ENCODE data around the gene ABLIM2.

Gene ABLIM2

DNA sequence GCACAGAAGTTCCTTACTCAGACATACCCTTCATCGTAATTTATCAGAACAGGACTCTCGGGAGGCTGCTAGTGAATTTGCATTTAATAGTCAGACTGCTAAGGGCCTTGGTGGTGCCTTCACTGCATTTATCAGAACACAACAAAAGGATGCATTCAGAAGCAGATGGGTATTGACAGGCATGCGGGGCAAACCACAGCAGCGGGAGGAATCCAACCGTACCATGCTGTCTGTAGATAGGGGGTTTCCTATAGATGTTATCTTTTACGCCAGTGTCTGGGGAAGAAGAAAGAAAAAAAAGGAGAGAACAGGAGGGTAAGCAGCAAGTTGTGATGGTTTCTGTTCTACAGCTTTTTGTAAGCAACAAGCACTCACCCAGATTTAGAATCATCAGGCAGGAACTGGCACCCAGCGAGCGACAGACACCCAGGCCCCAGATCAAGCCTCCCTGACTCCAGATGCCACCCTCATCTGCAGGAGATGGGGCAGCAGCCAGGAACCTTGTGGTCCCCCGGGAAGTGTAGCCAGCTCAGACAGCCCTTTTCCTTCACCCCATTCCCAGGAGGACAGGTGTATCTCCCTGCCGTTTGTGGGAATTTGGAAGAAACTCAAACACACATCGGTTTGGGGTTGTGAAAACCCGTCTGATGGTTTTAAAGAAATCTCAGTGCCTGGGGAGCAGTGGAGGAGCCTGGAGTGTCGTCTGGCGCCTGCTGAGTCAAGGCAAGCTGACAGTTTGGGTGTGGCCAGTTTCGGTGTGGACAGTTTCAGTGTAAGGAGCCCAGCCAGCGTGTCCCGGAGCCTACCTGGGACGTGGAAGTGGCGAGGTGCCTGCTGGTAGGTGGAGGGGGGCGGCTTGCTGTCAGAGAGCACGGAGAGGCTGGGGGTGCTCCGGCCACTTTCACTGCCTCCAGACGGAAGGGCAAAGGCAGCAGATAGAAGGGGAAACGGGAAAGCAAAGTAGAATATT lies 138.9 kb downstream of the ABLIM2 start:
- DNase-seq, result no peak

DNA sequence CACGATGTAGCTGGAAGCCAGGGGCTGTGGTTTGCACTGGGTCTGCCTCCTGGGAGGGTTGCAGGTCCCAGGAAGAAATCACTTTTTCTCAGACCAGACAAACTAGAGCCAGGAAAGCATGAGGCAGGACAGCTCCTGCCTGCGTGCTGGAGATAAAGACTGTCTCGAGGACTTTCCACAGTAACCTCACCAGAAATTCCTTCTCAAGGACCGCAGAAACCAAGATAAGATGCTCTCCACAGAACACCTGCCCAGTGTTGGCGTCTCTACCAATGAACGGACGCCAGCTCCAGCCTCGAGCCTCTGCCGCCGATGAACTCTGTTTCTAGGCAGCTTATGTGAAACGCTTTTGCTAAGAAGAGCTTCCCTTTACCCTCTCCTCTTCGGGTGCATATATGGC lies 142.1 kb downstream of the ABLIM2 start:
- no peak for DNase-seq

DNA sequence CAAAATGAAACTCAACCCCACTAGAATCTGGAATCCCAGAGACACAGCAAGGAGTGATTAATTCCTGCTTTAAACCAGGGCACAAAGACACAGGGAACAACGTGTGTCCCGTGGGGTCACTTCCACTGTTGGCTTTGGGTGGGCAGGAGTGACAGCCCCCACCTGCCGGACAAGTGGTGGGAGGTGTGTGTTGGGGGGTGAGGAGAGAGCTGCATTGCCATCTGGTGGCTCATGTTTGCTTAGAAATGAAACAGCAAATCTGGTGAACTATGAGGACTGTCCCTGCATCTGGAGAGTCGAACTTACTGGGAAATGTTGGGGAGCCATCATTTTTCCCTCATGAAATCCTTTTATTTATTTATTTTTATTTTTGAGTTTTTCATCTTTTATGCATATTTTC lies 143.1 kb downstream of the ABLIM2 start:
- no peak for DNase-seq

DNA sequence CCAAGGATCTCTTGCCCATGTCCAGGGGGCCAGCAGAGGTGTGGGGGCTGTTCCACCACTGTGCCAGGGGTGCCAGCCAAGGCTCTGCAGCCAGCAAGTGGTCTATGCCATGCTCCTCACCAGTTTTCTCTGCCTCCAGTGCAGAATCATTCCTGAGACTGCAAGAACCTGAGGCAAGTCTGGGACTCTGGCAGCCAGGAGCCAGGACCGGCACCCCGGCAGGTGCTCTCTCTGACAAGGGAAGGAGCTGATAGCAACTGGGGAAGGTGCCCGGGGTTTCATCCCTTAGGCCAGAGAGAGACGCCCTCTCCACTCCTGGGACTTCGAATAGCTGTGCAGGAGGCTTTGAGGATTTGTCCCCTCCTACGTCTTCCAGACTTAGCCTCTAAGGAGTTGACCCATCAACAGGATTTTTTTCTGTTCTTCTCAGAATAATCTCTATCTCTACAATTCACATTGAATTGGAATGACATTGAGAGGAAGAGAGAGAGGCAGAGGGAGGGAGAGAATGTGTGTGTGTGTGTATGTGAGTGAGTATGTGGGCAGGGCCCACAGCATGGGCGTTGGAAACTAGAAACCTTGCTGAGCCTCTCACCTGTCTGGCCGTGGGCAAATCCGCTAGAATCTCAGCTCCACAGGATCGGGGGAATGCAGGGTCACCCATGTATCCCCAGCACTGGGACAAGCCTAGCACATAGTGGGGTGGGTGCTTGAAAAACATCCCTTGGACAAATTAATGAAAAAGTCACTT lies 144.5 kb downstream of the ABLIM2 start:
- no peak for DNase-seq

DNA sequence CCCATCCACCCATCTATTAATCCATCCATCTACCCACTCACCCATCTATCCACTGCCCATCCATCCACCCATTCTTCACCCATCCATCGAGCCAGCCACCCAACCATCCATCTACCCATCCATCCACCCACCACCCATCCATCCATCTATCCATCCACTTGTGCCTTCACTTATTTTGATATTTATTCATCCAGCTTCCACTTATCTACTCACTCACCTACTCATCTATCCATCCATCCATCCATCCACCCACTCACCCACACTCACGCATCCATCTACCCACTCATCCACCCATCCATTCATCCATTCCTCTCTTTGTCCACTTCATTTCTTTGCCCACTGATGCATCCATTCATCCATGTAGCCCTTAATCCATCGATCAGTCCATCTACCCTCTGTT lies 146.1 kb downstream of the ABLIM2 start:
- no peak for DNase-seq

DNA sequence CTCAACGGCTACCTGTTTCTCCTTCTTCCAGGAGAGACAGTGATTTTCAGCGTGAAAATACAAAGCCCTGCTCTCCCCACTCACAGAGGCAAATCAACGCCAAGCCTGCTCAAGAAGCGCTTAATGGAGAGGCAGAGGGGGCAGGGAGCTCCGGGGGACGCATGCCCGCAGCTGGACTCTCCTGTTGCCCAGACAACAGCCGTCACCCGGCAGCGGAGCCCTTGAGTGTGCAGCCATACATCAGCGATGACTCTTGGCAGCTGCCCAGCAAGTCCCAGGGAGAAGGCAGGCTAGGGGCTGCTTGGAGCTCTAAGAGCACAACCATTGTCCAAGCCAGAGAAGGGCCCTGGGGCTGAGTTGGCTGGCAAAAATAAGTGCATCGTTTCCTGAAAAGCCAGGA lies 148.0 kb downstream of the ABLIM2 start:
- DNase-seq, result no peak

DNA sequence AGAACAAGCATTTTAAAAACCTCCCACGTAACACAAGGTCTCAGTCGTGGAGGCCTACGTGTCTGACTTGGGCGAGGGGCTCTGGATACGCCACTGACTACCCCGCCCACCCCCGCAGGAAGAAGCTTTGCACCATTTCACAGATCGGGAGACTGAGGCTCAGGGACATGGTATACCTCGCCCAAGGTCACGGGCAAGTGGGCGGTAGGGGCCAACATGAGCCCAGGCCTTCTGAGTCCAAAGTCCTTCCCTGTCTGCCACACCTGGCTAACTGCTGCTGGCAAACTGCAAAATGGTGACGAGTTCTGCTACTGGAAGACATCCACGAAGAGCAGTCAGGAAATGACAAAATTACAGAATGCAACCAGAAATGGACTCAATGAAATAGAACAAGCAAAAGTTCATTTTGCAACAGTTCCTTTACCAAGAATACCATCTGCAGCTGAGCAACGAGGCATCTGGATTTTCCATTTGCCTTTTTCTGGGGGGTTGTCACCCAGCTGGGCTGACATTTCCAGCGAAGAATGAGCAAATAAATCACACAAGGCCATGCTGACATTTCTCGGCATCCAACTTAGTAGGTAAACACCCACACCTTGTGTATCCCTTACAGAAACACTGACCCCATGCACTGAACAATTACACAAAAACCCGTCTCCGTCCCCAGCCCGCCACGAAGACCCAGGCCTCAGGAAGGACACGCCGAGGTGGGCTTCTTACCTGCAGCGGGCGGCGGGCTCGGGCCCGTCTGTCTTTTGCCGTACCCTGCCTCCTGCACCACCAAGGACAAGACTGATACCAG lies 148.7 kb downstream of the ABLIM2 start:
- no peak for DNase-seq

DNA sequence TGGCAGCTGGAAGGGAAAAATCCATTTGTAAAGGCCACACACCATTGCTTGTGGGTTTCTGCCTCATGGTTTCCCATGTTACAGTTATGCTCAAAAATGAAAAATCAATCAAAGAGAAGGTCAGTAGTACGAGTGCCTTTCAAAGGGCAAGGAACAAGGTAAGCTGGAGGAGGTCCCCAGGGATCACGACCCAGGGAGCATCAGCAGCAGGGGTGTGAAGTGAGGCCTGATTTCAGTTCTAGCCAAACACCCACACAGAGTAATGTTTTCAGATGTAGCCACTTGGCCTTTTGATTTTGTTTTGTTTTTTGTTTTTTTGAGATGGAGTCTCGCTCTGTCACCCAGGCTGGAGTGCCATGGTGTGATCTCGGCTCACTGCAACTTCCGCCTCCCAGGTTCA lies 149.5 kb downstream of the ABLIM2 start:
- no peak for DNase-seq

DNA sequence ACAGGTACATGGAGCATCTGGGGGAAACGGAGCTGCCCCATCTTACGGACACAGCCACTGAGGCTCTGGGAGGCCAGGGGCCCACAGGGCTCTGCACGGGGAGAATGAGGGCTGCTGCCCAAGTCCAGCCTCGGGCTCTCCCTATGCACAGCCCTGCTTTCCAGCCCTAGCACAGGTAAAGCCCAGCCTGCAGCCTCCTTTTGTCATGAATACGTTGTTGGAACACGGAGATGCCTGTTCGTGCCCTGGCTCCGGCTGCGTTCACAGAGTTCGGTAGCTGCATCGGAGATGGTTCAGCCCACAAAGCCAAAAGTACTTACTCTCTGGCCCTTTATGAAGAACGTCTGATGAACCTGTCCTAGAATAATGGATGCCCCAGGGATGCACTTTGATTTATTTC lies 150.2 kb downstream of the ABLIM2 start:
- DNase-seq, result no peak

DNA sequence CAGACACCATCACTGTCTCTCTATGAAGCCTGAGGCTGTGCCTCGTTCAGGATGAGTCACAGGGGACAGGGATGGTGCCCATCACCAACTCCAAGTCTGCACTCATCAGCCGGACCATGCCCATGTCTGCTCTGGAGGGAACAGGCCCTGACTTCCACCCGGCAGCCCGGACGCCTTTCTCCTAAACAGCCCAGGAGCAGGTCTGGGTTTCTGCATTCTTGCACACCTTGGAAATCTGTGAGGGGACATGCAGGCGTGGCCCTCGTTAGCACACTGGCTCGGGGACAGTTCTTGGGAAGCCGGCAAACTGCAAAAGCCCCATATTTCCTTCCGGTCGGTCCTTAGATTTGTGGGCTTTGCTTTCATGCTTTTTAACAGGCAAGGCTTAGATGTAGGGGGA lies 151.0 kb downstream of the ABLIM2 start:
- DNase-seq, result no peak

DNA sequence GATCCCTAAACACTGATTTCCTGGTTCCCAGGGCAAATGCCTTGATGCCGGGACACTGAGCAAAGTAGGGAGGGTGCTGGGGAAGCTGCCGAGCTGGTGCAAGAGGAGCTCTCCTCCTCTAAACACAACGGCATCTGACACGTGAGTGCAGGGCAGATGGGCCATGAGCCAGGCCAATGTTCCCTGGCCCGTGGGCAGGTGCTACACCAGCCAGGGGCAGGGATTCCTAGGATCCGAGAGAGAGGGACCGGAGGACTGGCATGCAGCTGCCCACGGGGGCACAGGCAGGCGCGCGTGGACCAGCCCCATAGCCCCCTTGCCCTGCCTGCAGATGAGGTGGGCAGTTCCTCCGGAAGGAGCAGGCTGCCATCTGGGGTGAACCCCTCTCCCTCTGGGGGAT lies 152.1 kb downstream of the ABLIM2 start:
- DNase-seq, result no peak

DNA sequence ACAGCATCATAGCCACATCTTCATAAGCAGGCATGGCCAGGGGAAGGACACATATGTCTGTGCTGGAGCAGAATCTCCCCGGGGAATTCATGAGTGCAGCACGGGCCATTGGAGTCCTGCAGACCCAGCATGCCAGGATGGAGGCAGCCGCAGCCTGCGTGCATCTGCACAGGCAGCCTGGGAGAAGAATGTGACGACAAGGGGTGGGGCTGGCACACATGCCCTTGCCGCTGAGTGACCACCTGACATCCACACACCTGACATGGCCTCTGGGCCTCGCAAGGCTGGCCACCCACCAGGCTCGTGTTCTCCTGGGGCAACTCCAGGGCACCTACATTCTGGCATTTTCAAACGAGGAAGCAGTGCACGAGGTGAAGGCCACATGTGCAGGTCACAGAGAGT lies 152.8 kb downstream of the ABLIM2 start:
- DNase-seq, result no peak

DNA sequence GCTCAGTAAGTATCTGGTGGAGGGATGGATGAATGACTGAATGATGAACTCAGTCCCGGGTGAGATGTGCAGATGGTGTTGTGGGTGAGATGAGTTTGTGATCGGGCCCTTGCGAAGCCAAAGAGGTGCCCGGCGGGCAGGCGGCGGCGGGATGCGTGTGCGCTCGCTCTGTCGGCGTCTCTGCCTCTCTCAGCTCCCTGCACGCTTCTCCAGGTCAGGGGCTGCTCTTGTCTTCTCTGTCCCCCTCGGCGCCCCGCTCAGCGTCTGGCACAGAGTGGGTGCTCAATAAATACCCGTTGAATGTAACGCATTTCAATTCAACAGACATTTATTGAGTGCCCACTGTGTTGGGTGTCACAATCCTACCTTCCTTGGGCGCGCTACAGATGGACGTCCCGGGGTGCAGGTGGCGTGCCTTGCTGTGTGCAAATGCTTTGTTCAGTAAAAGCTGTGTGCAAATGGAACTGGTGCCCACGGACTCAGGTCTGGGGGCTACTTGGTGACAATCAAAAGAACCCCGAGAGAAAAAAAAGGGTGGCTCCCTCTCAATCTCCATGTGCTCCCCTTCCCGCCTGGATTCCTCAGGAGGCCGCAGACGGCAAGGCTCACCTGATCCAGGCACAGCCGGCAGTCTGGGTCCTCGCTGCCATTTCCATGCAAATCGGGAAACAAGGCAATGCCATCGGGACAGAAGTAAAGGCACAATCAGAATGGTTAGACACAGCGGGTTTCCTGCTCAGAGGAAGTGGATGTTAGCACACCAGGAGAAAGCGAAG lies 153.4 kb downstream of the ABLIM2 start:
- DNase-seq, result no peak

DNA sequence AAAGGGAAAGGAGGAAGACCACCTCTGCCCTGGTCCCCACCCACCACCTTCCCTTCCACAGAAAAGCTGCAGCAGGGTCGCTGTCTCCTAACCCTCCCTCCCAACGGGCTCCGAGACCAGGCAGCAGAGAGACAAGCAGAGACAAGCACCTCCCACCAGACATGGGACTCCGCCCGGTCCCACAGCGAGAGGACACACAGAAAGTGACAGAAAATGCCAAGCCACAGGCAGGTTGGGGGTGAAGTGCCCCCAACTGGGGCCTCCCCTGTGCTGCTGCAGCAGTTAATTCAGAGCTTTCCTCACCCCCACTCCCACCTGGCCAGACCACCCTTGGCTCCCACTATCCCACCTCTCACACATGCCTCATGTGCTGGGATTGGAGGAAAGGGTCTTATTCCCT lies 154.5 kb downstream of the ABLIM2 start:
- no peak for DNase-seq

DNA sequence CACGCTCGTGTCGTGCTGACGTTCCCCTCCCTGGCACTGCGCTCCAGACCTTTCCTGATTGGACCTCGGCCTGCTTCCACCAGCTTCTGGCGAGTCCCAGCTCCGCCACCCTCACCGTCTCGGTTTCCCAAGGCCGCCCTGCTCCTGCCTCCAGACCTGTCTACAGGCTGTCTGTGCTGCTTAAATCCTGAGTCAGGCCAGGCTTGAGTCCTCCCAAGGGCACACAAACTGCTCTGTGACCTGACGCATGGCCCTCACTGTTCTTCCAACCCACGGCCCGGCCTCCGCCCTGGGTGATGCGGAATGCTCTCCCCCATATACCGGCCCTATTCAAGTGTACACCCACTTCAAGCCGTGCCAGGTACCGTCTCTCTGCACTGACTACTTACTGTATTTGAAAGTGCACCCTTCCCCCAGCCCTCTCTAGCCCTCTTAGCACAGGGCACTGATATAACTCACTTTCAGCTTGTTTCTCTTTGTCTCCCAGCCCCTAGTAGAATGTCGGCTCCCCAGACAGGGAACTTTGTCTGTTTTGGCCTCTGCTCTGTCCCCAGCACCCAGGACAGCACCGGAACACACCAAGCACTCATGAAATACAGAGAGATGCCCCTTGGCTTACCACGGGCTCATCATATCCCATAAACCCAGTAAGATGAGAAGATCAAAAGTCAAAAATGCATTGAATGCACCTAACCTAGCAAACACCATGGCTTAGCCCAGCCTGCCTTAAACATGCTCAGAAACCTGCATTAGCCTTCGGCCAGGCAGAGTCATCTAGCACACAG lies 155.9 kb downstream of the ABLIM2 start:
- DNase-seq, result no peak

DNA sequence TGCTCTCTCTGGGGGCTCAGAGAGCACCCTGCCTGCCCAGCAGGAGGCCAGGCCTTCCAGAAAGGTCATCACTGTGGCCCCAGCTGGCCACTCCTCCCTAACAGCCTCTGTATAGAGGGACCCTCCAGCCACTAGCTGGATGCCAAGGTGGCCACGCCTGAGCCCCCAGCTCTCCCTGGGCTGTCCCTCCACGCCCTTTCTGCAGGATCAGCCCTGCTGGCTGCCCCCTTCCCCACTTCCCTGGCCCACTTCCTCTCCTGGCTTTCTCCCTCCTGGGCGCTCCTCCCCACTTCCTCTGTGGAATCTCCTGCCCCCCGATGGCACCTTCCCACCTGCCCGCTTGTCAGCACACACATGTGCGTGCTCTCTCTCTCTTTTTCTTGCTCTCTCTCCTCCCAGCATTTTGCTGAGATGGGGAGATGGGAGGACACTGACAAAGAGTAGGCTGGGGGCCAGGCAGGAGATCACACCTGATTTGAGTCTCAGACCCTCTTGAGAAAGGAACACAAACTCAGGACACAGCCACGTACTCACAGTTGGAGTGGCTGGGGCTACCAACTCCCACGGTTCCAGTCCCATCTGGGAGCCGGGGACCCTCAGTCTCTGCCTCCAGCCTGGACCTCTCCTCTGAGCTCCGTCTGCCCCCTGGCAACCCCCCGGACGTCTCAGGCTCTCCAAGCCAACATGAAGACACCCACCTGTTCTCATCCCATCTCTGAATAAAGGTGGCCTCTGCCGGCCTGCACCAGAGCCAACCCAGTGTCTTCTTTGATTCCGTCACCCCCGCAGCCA lies 156.9 kb downstream of the ABLIM2 start:
- DNase-seq, result no peak

DNA sequence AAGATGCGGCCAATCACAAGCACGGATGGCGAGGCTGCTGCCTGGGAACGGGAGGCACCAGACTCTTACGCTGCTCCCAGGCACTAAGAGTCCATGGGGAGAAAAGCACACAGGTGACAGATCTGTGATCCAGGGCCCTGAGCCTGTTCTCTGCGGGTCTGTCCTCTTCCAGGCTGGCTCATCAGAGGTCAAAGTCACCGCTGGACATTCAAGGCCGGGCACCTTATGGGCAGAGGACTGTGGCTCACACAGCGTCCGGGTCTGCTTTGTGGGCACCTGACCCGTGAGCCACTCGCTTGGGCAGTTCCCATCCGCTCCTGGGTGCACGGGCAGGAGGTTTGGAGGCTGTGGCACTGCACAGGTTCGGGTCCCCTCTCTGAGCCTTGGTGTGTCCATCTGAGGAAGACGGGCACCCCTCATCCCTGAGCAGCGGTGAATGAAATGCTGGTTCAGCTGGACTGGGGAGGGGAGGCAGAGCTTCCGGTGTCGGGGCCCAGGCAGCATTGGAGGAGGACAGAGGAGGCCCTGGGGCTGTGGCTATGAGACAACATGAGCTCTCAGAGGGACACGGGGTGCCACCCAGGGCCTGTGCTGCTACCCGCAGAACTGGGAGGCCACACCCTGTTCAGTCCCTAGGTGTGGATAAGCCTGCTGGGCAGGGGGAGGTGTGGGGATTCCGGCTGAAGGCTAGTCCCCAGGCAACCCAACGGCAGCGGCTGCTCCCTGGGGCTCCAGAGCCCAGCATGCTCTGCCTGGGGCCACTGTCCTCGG lies 157.7 kb downstream of the ABLIM2 start:
- no peak for DNase-seq

DNA sequence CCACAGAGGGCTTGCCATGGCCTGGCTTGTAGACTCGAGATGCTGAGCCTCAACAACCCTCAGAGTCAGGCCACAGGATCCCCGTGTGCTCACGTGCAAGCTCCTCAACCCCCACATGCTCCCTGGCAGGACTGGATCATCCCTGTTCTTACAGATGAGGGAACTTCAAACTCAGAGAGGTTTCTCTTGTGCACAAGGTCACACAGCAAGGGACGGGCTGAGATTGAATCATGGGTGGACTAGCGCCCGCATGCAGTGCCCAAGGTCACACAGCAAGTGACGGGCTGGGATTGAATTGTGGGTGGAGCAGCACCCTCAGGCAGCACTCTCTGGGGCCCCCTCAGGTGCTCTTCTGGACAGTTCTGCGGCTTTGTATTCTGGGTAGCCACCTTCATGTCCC lies 158.4 kb downstream of the ABLIM2 start:
- no peak for DNase-seq

DNA sequence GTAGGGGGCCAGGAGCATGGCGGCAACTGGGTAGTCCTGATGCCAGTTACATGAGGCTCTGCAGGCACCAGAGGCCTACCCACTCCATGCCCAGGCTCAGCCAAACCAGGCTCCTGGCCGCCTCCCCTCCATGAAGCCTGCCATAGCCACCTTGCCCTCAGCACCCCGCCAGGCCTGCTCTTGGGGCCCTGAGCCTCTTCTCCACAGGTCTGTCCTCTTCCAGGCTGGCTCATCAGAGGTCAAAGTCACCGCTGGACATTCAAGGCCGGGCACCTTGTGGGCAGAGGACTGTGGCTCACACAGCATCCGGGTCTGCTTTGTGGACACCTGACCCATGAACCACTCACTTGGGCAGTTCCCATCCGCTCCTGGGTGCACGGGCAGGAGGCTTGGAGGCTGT lies 158.9 kb downstream of the ABLIM2 start:
- no peak for DNase-seq

DNA sequence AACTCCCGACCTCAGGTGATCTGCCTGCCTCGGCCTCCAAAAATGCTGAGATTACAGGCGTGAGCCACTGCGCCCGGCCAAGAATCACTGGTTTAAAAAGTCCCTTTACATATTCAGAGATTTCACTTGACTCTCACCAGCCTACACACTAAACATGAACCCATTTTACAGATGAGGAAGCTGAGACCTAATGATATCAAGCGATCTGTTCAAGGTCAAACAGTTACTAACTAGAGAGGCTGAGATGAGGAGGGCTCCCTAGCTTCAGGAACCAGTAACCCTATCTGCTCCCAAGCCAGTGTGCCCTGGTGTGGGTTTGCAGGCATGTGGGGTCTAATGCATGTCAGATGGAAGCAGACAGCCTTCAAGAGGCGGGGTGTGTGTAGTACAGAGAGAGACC lies 159.3 kb downstream of the ABLIM2 start:
- DNase-seq, result no peak

Measured in activated CD4-positive, alpha-beta T cell treated with anti-CD3 and anti-CD28 coated beads, Interleukin-2, amount 50 U/mL, for 16 hours (primary cell).